ENCODE data around the gene MRPL51.
A peak's percentile ranks its signal among the peaks of the same experiment; 100 is the strongest.

MRPL51 gene

GRCh38 chr12:6492838-6493496 is at the start of gene MRPL51:
TSS of gene MRPL51 (minus strand) at chr12:6493262. CDS start at chr12:6493136, 126 bp downstream.
- DNase-seq (ENCODE audit: low read depth): peak; percentile 97

- DNase-seq (ENCODE audit: low read depth): no peak
Measured at GRCh38 chr12:6542209-6543009, 49.3 kb upstream of the MRPL51 start.

GRCh38 chr12:6541371-6542165 is 48.5 kb upstream of the MRPL51 start:
- no peak for DNase-seq (ENCODE audit: low read depth)

- DNase-seq (ENCODE audit: low read depth): peak; percentile 98
Measured at GRCh38 chr12:6540181-6540877, 47.3 kb upstream of the MRPL51 start.

GRCh38 chr12:6539707-6540134 is 46.7 kb upstream of the MRPL51 start:
- peak; percentile 17 for DNase-seq (ENCODE audit: low read depth)

GRCh38 chr12:6539314-6539682 is 46.2 kb upstream of the MRPL51 start:
- peak; percentile 48 for DNase-seq (ENCODE audit: low read depth)

- DNase-seq (ENCODE audit: low read depth): peak; percentile 72
Measured at GRCh38 chr12:6538420-6539313, 45.6 kb upstream of the MRPL51 start.

- DNase-seq (ENCODE audit: low read depth): peak; percentile 91
Measured at GRCh38 chr12:6537580-6538419, 44.7 kb upstream of the MRPL51 start.

- DNase-seq (ENCODE audit: low read depth): peak; percentile 53
Measured at GRCh38 chr12:6536894-6537579, 44.0 kb upstream of the MRPL51 start.

GRCh38 chr12:6535960-6536847 is 43.1 kb upstream of the MRPL51 start:
- peak; percentile 24 for DNase-seq (ENCODE audit: low read depth)

GRCh38 chr12:6535697-6535946 is 42.6 kb upstream of the MRPL51 start:
- no peak for DNase-seq (ENCODE audit: low read depth)

GRCh38 chr12:6534945-6535696 is 42.1 kb upstream of the MRPL51 start:
- peak; percentile 85 for DNase-seq (ENCODE audit: low read depth)

GRCh38 chr12:6534695-6534944 is 41.6 kb upstream of the MRPL51 start:
- no peak for DNase-seq (ENCODE audit: low read depth)

GRCh38 chr12:6533923-6534694 is 41.0 kb upstream of the MRPL51 start, which contains the start of gene GAPDH:
TSS of gene GAPDH (plus strand) at chr12:6534517. CDS start at chr12:6534833, 316 bp downstream.
- DNase-seq (ENCODE audit: low read depth): peak; percentile 99

- DNase-seq (ENCODE audit: low read depth): no peak
Measured at GRCh38 chr12:6533653-6533922, 40.5 kb upstream of the MRPL51 start.

- peak; percentile 91 for DNase-seq (ENCODE audit: low read depth)
Measured at GRCh38 chr12:6532927-6533652, 40.0 kb upstream of the MRPL51 start.
